GM19035 (cell line): ENCODE data around the gene MYO18B.
"Not testable (repeated sequence)": the region's sequence is repeated elsewhere in the genome, so short reads cannot be mapped to it uniquely, and the experiment has no call there.

ENCODE experiments used
- ATAC-seq: cut with Tn5 transposase; IDR thresholded peaks from one replicate; pipeline ENCODE4 v1.9.1; 2021; ENCODE audit not compliant: unreplicated experiment

MYO18B gene

GRCh38 chr22:25741692-25742626 is at the start of gene MYO18B:
TSS of gene MYO18B (plus strand) at chr22:25742188. CDS start at chr22:25761093, 18,905 bp downstream.
- ATAC-seq: no peak

- no peak for ATAC-seq
Observed at GRCh38 chr22:25692397-25693267, 49.4 kb upstream of the MYO18B start.

DNA sequence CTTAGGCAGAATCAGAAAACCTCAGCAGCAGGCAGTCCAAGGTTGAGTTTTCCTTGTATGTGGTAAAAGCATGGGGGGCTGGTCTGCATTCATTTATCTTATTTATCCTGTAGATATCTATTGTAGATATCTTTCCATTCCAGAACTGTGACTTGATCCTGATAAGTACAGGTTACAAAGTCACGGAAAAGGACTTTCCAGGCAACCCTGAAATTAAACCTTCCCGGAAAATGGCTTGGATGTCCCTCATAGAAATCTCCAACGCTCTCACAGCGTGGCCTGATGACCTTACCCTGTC is 48.8 kb upstream of the MYO18B start:
- no peak for ATAC-seq

GRCh38 chr22:25694196-25694907 is 47.6 kb upstream of the MYO18B start:
- no peak for ATAC-seq

- ATAC-seq: no peak
Observed at GRCh38 chr22:25695146-25695545, 46.8 kb upstream of the MYO18B start.

DNA sequence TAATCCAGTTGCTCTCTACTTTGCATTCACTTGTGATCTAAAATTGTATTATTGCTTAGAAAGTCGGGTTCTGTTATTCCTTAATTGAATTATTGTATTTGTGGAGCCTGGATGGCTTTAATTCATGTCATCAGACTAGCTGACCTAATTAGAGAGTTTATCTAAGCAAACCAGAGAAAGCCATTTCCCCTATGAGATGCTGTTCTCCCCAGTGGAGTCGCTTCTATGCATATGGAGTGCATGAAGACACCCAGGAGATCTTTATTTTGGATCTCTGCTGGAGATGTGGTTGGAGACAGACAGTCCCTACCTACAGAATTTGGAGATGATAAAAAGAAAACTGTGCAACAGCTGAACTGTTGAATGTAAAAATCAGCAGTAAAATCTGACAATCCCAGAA is 45.2 kb upstream of the MYO18B start:
- no peak for ATAC-seq

GRCh38 chr22:25697181-25697664 is 44.8 kb upstream of the MYO18B start:
- no peak for ATAC-seq

DNA sequence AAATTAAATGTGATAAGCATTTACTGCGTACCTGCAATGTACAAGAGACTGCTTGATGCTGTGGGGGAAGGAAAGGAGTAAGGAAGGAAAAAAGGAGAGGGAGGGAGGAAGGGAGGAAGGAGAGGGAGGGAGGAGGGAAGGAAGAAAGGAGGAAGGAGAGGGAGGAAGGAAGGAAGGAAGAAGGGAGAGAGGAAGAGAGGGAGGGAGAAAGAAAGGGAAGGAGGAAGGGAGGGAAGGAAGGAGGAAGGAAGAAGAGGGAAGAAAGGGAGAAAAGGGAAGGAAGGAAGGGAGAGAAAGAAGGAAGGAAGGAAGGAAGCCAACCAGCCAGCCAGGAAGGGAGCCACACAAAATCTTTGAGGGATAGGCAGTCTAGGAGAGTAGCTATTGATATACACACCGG is 44.0 kb upstream of the MYO18B start:
- ATAC-seq: no peak

DNA sequence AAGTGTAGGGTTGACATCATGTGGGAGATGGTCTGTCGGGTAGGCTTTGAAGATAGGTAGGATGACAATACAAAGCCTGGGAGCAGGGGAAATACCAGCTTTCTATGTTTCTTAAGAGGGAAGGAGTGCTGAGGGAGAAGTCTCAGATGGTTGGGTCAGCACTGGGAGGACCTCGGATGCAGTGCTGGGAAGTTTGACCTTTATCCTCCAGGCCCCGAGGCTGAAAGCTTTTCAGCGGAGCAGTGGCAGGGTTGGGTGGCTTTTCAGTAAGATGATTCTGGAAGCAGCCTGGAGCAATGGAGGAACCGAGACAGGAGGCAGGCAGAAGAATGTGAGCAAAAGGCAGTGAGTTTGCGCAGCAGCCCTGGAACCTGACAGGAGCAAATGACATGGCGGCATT is 43.5 kb upstream of the MYO18B start:
- no peak for ATAC-seq

- no peak for ATAC-seq
Observed at GRCh38 chr22:25698978-25699377, 43.0 kb upstream of the MYO18B start.

DNA sequence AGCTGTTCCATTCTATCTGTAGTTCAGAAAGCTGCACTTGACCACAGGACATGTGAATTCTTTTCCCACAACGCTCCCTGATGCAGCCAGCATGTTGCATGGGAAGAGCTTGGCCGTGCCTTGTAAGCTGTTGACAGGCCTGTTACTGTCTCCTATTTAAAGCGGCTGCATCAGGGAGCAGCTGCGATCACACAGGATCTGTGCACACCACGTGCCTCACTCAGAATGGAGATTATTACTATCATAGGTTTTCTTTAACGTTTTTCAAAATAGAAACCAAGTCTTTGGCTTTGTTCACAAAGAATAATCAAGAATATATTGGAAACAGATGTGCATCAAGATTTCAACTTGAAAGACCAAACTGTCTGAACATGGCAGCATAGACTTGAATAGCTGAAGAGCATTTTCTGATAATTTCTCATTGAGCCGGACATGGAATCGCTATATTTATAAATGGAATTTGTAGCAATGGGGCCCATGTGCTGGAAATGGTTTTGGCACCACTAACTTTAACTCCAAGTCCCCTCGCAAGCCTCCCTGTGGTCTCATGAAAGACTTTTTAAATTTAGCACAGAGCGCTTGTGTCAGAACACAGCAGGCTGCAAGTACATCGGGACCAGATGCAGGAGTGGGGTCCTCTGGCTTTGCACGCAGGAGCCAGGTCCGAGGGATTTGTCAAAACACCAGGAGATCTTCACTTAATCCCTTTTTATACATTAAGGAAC is 40.8 kb upstream of the MYO18B start:
- ATAC-seq: no peak

- ATAC-seq: no peak
Observed at GRCh38 chr22:25702040-25702439, 39.9 kb upstream of the MYO18B start.

GRCh38 chr22:25702571-25703167 is 39.3 kb upstream of the MYO18B start:
- no peak for ATAC-seq

GRCh38 chr22:25704701-25705100 is 37.3 kb upstream of the MYO18B start:
- no peak for ATAC-seq

- ATAC-seq: no peak
Observed at GRCh38 chr22:25706197-25706596, 35.8 kb upstream of the MYO18B start.

DNA sequence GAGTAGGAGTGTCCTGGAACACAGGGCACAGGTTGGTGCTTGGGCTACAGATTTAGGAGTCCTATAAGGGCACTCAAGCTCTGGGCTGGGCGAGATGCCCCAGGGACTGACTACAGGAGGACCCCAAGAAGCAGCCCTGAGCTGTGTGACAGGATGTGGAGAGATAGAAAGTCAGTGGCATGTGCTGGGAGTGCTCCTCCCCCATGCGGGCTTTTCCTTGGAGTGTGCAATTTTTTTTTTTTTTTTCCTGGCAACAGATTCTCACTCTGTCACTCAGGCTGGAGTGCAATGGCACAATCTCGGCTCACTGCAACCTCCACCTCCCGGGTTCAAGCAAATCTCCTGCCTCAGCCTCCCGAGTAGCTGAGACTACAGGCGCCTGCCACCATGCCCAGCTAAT is 33.6 kb upstream of the MYO18B start:
- ATAC-seq: not testable (repeated sequence)

GRCh38 chr22:25709758-25710157 is 32.2 kb upstream of the MYO18B start:
- ATAC-seq: no peak

- no peak for ATAC-seq
Observed at GRCh38 chr22:25710501-25710900, 31.5 kb upstream of the MYO18B start.

DNA sequence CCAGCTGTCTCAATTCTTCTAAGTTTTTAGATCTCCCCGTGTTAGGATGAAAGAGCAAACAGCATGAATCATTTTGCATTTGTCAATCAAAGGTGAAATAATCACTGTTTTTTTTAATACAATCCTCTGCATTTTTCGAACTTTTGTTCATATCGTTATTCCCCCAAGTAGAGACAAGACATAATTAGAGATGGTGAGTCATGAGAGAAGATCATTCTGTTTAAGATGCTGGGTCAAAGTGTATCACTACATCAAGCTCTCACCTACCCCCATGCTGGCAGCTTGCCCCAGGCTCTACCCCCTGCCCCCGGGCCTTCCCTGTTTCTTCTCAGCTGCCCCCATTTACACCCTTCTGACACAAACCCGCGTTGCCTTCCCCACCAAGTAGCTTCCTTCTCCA is 30.5 kb upstream of the MYO18B start:
- ATAC-seq: no peak
